ENCODE measurements around the gene DYNLT2B. TPM values are rescaled to one million over a fixed set of nuclear protein-coding genes. Genes with fewer than 3 reads are reported as not detected.
"Not testable (repeated sequence)": the region's sequence is repeated elsewhere in the genome, so short reads cannot be mapped to it uniquely, and the experiment has no call there.

DYNLT2B gene
- total RNA-seq, 3 donors from 2014 or later: 6.0 to 7.7 (median 6.8) TPM

DNA sequence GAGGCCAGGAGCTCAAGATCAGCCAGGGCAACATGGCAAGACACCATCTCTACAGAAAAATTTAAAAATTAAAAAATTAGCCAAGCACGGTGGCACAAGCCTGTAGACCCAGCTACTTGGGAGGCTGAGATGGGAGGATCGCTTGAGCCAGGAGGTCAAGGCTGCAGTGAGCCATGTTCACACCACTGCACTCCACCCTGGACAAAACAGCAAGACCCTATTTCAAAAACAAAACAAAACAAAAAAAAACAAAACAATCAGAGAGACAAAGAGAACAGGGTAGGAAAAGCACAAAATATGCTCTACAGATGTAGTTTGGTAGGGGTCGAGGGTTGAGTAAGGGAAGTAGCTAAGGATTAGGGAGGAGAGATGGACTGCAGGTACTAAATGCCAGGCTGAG lies 3.4 kb downstream of the DYNLT2B start:
- Mint-ChIP-seq H3K36me3 (ENCODE audit: insufficient read depth) (peaks cover 2% of the 10 kb centered on the region), H3K4me1 (ENCODE audit: low read depth) (peaks cover 5% of the 10 kb centered on the region), H3K9me3 (no peaks in the 10 kb centered on the region), H3K27me3 (ENCODE audit: low read depth) (no peaks in the 10 kb centered on the region), H3K4me3 (no peak overlapping the region)
- ATAC-seq: no peak
- DNase-seq: no peak

DNA sequence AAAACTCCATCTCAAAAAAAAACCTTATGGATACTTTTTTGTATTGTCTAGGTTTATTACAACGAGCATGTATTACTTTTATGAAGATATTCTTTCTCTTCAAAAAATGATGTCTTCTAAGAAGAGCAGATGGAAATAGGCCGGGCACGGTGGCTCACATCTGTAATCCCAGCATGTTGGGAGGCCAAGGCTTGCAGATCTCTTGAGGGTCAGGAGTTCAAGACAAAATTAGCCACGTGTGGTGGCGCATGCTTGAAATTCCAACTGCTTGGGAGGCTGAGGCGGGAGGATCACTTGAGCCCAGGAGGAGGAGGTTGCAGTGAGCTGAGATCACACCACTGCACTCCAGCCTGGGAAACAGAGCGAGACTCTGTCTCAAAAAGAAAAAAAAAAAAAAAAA lies 4.0 kb downstream of the DYNLT2B start:
- not testable (repeated sequence) for H3K4me3 Mint-ChIP-seq; H3K4me1 Mint-ChIP-seq (ENCODE audit: low read depth); ATAC-seq; H3K9me3 Mint-ChIP-seq; H3K27me3 Mint-ChIP-seq (ENCODE audit: low read depth); DNase-seq; H3K36me3 Mint-ChIP-seq (ENCODE audit: insufficient read depth)

DNA sequence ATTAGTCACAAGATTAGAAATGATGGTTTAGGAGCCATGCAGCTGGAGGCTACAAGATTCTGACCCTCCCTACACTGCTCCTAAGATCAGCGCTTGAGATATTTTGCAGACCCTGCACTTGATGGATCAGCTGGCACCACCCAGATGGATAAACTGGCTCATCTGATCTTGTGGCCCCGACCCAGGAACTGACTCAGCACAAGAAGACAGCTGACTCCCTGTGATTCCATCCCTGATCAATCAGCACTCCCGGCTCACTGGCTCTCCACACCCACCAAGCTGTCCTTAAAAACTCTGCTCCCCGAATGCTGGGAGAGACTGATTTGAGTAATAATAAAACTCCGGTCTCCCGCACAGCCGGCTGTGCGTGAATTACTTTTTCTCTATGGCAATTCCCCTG lies 15.1 kb downstream of the DYNLT2B start:
- H3K27me3 Mint-ChIP-seq (ENCODE audit: low read depth); H3K36me3 Mint-ChIP-seq (ENCODE audit: insufficient read depth); ATAC-seq; H3K9me3 Mint-ChIP-seq; DNase-seq; H3K4me3 Mint-ChIP-seq; H3K4me1 Mint-ChIP-seq (ENCODE audit: low read depth): not testable (repeated sequence)

DNA sequence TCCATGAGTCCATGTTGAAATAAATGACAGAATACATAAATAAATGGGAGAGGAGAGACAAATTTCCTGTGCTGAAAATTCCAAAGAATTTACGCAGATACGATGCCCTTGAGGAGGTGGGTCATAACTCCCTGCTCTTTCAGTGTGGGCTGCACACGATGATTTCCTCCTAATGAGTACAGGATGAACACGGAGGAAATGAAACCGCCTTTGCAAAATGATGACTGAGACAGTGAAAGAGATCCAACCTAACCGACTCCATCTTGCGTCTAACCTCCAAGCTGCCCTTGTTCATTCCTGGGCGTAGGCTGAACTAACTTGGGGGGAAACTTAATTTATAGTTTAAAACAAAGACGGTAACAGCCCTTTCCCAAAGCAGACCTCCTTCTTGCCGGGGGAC lies 15.5 kb downstream of the DYNLT2B start:
- H3K9me3 Mint-ChIP-seq; DNase-seq; H3K27me3 Mint-ChIP-seq (ENCODE audit: low read depth); H3K4me1 Mint-ChIP-seq (ENCODE audit: low read depth); H3K36me3 Mint-ChIP-seq (ENCODE audit: insufficient read depth); ATAC-seq; H3K4me3 Mint-ChIP-seq: not testable (repeated sequence)

DNA sequence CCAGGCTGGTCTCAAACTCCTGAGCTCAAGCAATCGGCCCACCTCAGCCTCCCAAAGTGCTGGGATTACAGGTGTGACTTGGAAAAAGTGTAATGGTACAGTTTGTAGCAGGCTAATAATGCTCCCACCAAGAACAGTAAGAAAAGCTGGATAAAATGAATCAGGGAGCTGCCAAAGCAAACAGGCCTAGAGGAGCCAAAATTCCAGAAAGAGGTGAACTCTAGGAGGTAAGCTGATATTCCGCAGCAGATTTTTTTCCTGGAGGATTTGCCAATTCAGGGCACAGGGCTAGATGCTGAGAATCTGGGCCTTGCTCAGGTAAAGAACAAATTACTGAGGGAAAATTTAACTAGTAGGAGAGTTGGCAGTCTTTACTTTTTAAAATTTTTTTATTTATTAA lies 19.5 kb downstream of the DYNLT2B start:
- ATAC-seq (no peak), DNase-seq (no peak)
- no peaks in the 10 kb centered on the region for H3K9me3 Mint-ChIP-seq
- H3K4me1 Mint-ChIP-seq (ENCODE audit: low read depth): peaks cover 7% of the 10 kb centered on the region
- no peaks in the 10 kb centered on the region for H3K27me3 Mint-ChIP-seq (ENCODE audit: low read depth)
- peaks cover 8% of the 10 kb centered on the region for H3K36me3 Mint-ChIP-seq (ENCODE audit: insufficient read depth)
- H3K4me3 Mint-ChIP-seq: no peak overlapping the region

DNA sequence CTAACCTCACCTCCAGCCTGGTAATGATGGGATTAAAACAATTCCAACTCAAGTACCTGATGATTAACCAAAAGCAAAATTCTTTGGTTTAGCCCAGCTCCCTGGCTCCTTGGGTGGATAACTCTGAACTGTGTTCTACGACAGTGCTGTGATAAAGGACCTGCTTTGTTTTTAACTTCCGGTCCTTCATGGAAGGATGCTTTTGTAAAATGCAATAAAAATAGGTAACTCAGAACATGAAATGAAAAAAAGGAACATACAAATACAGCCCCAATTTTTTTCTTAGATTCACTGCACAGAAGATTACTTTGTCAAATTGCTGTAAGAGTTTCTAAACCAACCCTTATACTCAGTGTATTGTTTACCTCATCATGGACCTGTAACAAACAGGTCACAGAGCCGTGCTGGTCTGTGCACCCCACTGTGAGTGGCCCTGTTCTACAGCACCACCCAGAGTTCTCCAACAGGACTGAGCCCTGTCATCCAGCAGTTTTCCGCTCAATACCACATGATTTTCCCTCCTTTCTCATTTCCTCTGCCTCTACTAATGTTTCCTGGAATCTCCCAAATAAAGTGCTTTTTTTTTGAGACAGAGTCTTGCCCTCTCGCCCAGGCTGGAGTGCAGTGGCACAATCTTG lies 25.6 kb downstream of the DYNLT2B start:
- H3K4me1 Mint-ChIP-seq (ENCODE audit: low read depth): peaks cover 7% of the 10 kb centered on the region
- H3K4me3 Mint-ChIP-seq: no peak overlapping the region
- no peak for ATAC-seq
- no peaks in the 10 kb centered on the region for H3K36me3 Mint-ChIP-seq (ENCODE audit: insufficient read depth)
- H3K27me3 Mint-ChIP-seq (ENCODE audit: low read depth): no peaks in the 10 kb centered on the region
- no peaks in the 10 kb centered on the region for H3K9me3 Mint-ChIP-seq
- no peak for DNase-seq

DNA sequence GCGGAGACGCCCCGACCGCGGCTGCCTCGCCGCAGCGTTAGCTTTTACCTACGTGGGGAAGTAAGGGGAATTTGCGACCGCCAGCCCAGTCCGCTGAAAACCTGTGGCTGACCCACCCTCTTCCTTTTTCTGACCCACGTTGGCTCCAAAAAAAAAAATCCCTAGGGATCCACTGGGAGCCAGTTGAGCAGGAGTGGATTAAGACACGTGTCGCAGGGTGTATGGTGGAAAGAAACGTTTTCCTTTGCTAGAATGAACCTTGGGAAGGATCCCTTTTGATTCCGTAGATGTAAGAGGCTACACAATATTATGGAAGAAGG lies 29.9 kb downstream of the DYNLT2B start:
- DNase-seq (no peak), ATAC-seq (no peak)
- peak overlapping the region; percentile 99 for H3K4me3 Mint-ChIP-seq
- peaks cover 37% of the 10 kb centered on the region for H3K4me1 Mint-ChIP-seq (ENCODE audit: low read depth)
- H3K36me3 Mint-ChIP-seq (ENCODE audit: insufficient read depth): no peaks in the 10 kb centered on the region
- H3K9me3 Mint-ChIP-seq: no peaks in the 10 kb centered on the region
- H3K27me3 Mint-ChIP-seq (ENCODE audit: low read depth): no peaks in the 10 kb centered on the region

DNA sequence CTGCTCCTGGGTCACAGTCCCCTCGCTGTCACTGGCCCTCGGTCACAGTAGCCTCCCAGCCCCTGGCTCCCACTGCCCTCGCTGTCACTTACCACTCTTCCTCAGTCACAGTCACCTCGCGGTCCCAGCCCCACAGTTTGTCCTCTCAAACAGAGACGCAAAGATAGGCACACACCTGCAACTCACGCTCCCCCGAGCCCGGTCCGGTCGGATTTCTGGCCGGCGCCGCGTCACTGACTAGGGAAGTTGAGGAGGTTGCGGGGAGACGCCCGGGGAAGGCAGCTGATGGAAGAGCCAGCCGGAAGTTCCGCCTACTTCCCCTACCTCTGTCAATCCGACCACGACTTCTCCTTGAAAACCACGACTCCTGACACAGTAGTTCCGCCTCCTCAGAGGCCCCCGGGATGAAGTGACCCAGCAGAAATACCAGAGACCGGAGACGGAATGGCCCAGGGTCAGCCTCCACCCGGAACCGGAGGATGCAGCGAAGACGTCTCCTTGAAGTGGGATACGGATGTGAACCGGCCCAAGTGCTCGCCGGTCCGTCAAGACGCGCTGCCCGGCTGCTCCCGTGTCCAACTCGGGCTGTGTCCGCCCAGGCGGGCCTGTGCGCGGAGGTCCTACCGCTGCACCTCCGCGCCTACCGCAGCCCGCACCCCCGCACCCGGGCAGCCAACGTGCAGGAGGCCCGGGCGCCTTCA lies 30.4 kb downstream of the DYNLT2B start, which contains the start of gene PCYT1A:
PCYT1A (minus strand) TSS at position 287 of the 701 bp plus-strand sequence. CDS start 17,195 bp downstream, outside the sequence.
- H3K4me3 Mint-ChIP-seq: peak within 1 kb of the TSS; percentile 99
- no peaks in the 10 kb centered on the region for H3K9me3 Mint-ChIP-seq
- peaks cover 39% of the 10 kb centered on the region for H3K4me1 Mint-ChIP-seq (ENCODE audit: low read depth)
- peak; percentile 91 to 94 for ATAC-seq
- DNase-seq: peak; percentile 57
- H3K36me3 Mint-ChIP-seq (ENCODE audit: insufficient read depth): no peaks in the 10 kb centered on the region
- no peaks in the 10 kb centered on the region for H3K27me3 Mint-ChIP-seq (ENCODE audit: low read depth)

DNA sequence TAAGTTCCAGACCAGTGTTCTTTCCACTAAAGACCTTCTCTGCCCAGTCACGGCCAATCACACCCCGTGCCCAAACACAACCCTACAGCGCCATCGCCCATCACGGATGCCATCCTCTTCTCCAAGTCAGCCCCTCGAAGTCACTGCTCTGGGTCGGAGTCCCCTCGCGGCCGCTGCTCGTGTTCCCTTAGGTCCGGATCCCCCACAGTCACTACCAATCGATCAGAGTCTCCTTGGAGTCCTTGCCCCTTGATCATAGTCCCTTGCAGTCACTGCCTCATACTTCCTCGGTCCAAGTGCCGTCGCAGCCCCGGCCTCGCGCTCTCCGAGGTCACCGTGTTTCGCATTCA lies 31.0 kb downstream of the DYNLT2B start:
- Mint-ChIP-seq H3K4me3 (peak overlapping the region; percentile 99), H3K36me3 (ENCODE audit: insufficient read depth) (no peaks in the 10 kb centered on the region), H3K4me1 (ENCODE audit: low read depth) (peaks cover 42% of the 10 kb centered on the region), H3K27me3 (ENCODE audit: low read depth) (no peaks in the 10 kb centered on the region), H3K9me3 (no peaks in the 10 kb centered on the region)
- peak; percentile 9 for DNase-seq
- ATAC-seq: peak; percentile 45 to 50

DNA sequence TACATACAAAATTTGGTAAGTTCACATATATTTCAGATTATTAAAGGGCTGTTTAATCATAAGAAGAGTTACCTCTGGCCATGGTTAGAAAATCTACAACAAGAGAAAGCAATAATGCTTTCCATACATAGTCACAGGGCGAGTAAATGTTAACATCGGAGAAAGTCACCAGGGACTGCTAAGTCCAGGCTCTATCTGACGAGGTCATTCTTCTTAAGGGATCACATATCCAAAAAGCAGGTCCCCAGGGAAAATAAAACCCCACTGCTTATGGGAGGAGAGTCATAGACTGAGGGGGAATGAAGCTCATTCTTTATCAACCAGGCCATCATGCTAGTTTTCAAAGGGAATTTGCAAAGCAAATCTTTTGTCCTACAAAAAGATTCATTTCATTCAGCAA lies 33.6 kb downstream of the DYNLT2B start:
- ATAC-seq (no peak), DNase-seq (no peak)
- H3K36me3 Mint-ChIP-seq (ENCODE audit: insufficient read depth): no peaks in the 10 kb centered on the region
- H3K4me1 Mint-ChIP-seq (ENCODE audit: low read depth): peaks cover 59% of the 10 kb centered on the region
- H3K9me3 Mint-ChIP-seq: no peaks in the 10 kb centered on the region
- no peaks in the 10 kb centered on the region for H3K27me3 Mint-ChIP-seq (ENCODE audit: low read depth)
- H3K4me3 Mint-ChIP-seq: peak overlapping the region; percentile 4

DNA sequence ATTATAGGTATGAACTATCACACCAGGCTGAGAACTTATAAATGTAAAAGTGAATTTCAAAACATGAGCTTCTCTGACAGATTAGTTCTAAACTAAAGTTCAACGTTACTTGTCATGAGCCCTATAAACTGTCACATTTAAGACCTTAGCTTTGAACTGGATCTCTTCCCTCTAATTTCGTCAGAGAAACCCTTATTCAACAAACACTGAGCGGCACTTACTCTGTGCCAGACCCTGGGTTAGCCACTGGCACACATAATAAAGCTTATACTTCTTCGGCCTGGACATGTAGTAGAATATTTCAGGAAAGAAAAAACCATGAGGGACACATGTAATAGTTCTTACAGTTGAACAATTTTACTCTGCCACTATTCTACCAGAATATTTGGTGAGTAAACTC lies 36.1 kb downstream of the DYNLT2B start:
- Mint-ChIP-seq H3K4me1 (ENCODE audit: low read depth) (peaks cover 65% of the 10 kb centered on the region), H3K9me3 (no peaks in the 10 kb centered on the region), H3K36me3 (ENCODE audit: insufficient read depth) (peaks cover 8% of the 10 kb centered on the region), H3K27me3 (ENCODE audit: low read depth) (no peaks in the 10 kb centered on the region), H3K4me3 (no peak overlapping the region)
- DNase-seq (no peak), ATAC-seq (no peak)

DNA sequence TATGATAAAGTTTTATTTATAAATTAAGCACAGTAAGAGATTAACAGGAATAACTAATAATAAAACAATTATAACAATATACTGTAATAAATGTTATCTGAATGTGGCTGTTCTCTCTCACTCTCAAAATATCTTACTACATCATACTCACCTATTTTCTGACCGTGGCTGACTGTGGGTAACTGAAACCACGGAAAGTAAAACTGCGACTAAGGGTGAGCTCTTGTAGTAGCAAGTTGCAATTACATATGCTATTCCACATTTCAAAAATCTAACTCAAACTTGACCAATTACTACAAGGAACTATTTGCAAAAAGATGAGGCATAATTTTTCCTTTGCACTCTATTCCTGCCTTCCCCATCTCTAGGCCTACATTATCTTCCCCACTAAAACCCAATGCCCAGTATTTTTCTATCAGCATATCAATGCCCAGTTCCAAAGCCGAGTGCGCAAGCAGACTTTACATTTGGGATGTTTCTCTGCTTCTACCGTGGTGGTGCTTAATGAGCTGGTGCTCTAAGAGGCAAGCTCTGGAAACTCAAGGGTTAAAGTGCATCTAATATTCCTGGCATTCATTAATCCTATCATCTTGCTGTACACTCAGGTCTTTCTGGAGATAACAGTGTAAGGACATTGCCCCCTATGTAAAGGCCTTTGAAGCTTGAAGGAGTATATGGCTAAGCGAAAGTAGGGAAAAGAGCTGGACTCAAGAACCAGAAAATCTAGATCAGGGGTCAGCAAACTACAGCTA lies 37.2 kb downstream of the DYNLT2B start:
- H3K27me3 Mint-ChIP-seq (ENCODE audit: low read depth): no peaks in the 10 kb centered on the region
- no peak overlapping the region for H3K4me3 Mint-ChIP-seq
- H3K9me3 Mint-ChIP-seq: no peaks in the 10 kb centered on the region
- H3K36me3 Mint-ChIP-seq (ENCODE audit: insufficient read depth): peaks cover 8% of the 10 kb centered on the region
- ATAC-seq (no peak), DNase-seq (no peak)
- peaks cover 59% of the 10 kb centered on the region for H3K4me1 Mint-ChIP-seq (ENCODE audit: low read depth)

DNA sequence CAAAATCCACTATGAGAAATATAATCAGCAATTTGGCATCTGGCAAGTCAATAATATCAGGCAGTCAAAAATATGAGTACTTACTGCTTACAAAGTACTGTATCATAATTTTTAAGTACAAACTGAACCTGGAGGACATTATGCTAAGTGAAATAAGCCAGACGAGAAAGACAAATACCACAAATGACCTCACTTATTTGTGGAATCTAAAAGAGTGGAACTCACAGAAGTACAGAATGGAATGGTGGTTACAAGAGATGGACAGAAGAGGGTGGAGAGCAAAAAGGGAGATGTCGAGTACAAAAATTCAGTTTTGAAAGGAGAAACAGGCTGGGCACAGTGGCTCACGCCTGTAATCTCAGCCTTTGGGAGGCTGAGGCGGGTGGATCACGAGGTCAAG lies 42.9 kb downstream of the DYNLT2B start:
- DNase-seq (no peak), ATAC-seq (no peak)
- Mint-ChIP-seq H3K27me3 (ENCODE audit: low read depth) (no peaks in the 10 kb centered on the region), H3K4me3 (peak overlapping the region; percentile 75), H3K36me3 (ENCODE audit: insufficient read depth) (peaks cover 26% of the 10 kb centered on the region), H3K9me3 (no peaks in the 10 kb centered on the region), H3K4me1 (ENCODE audit: low read depth) (peaks cover 55% of the 10 kb centered on the region)

DNA sequence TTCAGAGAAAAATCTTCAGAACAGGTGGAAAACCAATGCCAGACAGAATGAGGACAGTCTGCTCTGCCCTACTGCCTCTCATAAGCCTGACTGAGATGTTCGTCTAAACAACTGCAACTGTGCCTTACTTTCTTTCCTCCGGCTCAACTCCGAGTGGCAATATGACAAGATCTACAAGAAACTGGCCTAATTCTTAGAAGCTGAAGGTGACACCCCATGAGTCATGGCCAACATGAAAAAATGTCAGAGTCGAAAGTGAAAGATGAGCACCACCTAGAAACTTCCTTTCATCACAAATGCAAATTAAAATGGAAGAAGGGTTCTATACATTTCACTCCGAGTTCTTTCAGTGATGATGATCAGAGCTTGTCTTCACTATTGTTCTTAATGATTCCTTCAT lies 43.5 kb downstream of the DYNLT2B start:
- peak overlapping the region; percentile 75 for H3K4me3 Mint-ChIP-seq

DNA sequence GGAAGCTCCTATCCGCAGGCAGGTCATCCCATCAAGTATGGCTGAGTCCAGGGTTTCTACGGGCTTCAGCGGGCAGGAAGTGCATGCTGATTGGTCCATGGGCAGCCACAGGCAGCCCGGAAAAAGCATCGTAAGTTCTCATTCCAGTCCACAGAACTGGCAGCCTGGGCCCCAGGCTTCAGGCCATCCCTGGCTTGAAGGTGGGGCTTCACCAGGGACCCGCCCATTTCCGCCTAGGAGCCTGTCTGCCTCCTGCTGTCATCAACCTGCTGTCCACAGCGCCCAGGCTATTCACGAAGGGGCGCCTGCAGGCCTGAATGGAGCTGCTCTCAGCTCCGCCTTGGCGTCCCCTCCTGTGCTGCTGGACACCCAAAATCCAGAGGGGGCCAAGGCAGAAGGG lies 44.4 kb downstream of the DYNLT2B start:
- no peak for ATAC-seq
- H3K36me3 Mint-ChIP-seq (ENCODE audit: insufficient read depth): peaks cover 34% of the 10 kb centered on the region
- no peaks in the 10 kb centered on the region for H3K27me3 Mint-ChIP-seq (ENCODE audit: low read depth)
- peaks cover 53% of the 10 kb centered on the region for H3K4me1 Mint-ChIP-seq (ENCODE audit: low read depth)
- no peak overlapping the region for H3K4me3 Mint-ChIP-seq
- H3K9me3 Mint-ChIP-seq: no peaks in the 10 kb centered on the region
- DNase-seq: no peak

More for the DNA sequence above, 43.5 kb downstream of the DYNLT2B start:
- no peaks in the 10 kb centered on the region for H3K27me3 Mint-ChIP-seq (ENCODE audit: low read depth)
- ATAC-seq (peak; percentile 81 to 88), DNase-seq (peak; percentile 48)
- H3K36me3 Mint-ChIP-seq (ENCODE audit: insufficient read depth): peaks cover 28% of the 10 kb centered on the region
- peaks cover 55% of the 10 kb centered on the region for H3K4me1 Mint-ChIP-seq (ENCODE audit: low read depth)
- H3K9me3 Mint-ChIP-seq: no peaks in the 10 kb centered on the region
